Endodermal cell (in vitro differentiated cells): ENCODE measurements around the gene SPACA5. TPM values are rescaled to one million over a fixed set of nuclear protein-coding genes. Genes with fewer than 3 reads are reported as not detected.

Source experiments
- DNase-seq: peaks from one replicate; pipeline ENCODE4 v3.0.0-alpha.2; 2017
- H3K27ac ChIP-seq: 2 replicates; pipeline ENCODE4 v1.5.1; 2013; ENCODE audit warnings: mild to moderate bottlenecking, low read depth, low read length, moderate library complexity
- H3K27me3 ChIP-seq: 2 replicates; pipeline ENCODE4 v1.6.1; 2013; ENCODE audit warnings: mild to moderate bottlenecking, low read length, moderate library complexity; ENCODE audit not compliant: insufficient read depth, control insufficient read depth, poor library complexity, severe bottlenecking
- H3K36me3 ChIP-seq: 2 replicates; pipeline ENCODE4 v1.7.0; 2013; ENCODE audit warnings: mild to moderate bottlenecking, low read length, moderate library complexity; ENCODE audit not compliant: control insufficient read depth, insufficient read depth
- H3K4me1 ChIP-seq: one replicate; pipeline ENCODE4 v1.7.0; 2013; ENCODE audit warnings: low read length; ENCODE audit not compliant: control insufficient read depth, insufficient read depth
- H3K4me3 ChIP-seq: 2 replicates; pipeline ENCODE4 v1.5.1; 2013; ENCODE audit warnings: mild to moderate bottlenecking, low read length, moderate library complexity
- H3K9ac ChIP-seq: 2 replicates; pipeline ENCODE4 v1.6.1; 2013; ENCODE audit warnings: mild to moderate bottlenecking, low read length, moderate library complexity; ENCODE audit not compliant: poor library complexity, severe bottlenecking; ENCODE audit errors: extremely low read depth
- H3K9me3 ChIP-seq: 2 replicates; pipeline ENCODE4 v1.6.1; 2013; ENCODE audit warnings: mild to moderate bottlenecking, low read length, moderate library complexity; ENCODE audit not compliant: control insufficient read depth
- H3K27ac Mint-ChIP-seq: 2 replicates; pipeline ENCODE4 v1.8.0; 2020; ENCODE audit warnings: mixed read lengths
- H3K27me3 Mint-ChIP-seq: 2 replicates; pipeline ENCODE4 v1.8.0; 2021; ENCODE audit warnings: mild to moderate bottlenecking, mixed read lengths; ENCODE audit not compliant: insufficient read depth
- H3K36me3 Mint-ChIP-seq: 2 replicates; pipeline ENCODE4 v1.8.0; 2020; ENCODE audit warnings: low read depth, mixed read lengths
- H3K4me1 Mint-ChIP-seq: 2 replicates; pipeline ENCODE4 v1.8.0; 2020; ENCODE audit warnings: mixed read lengths
- H3K4me3 Mint-ChIP-seq: 2 replicates; pipeline ENCODE4 v1.8.0; 2020; ENCODE audit warnings: mild to moderate bottlenecking, moderate library complexity, mixed read lengths
- H3K9me3 Mint-ChIP-seq: 2 replicates; pipeline ENCODE4 v1.8.0; 2020; ENCODE audit warnings: mild to moderate bottlenecking, mixed read lengths
- WGBS, 2 experiments: methylation state at CpG; one replicate each; pipeline versions ENCODE4 v1.1.5 to v1.1.7; 2013; ENCODE audit warnings: missing lambda C conversion rate in 2 of 2, mixed read lengths in 1 of 2; ENCODE audit not compliant: insufficient coverage in 1 of 2, insufficient read length in 1 of 2; 5-methylcytosine and 5-hydroxymethylcytosine counted together
- total RNA-seq, 2 donors: library from RNA; stranded (reverse); fragmentation: NEBNext Ultra II Directional in 1 of 2; extraction: Animal tissue kit (Norgen Biotek cat#: 25700) in 1 of 2; gene quantifications; 2 replicates in 1 of 2; 3 replicates in 1 of 2; pipeline ENCODE4 v1.2.1, GENCODE V29; 2021
- TF ChIP-seq, protein P1 (sequence below): fragments of 200-600 bp; sonication (generic); conservative IDR thresholded peaks from 2 replicates; pipeline ENCODE4 v1.5.0; 2021; ENCODE audit warnings: antibody characterized with exemption, mild to moderate bottlenecking

Gene SPACA5
- total RNA-seq, 2 donors from 2014 or later = not detected

DNA sequence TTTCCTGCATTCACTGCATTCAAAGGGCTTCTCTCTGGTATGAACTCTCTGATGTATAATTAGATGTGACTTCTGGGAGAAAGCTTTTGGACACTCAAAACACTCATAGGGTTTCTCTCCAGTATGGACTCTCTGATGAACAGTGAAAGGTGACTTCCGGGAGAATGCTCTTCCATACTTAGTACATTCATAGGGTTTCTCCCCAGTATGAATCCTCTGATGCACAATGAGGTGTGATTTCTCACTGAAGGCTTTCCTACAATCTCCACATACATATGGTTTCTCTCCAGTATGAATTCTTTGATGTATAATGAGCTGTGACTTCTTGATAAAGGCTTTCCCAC lies 52.5 kb downstream of the SPACA5 start:
- Mint-ChIP-seq H3K4me1 (no peaks in the 10 kb centered on the region), H3K4me3 (no peak overlapping the region), H3K27ac (no peak overlapping the region), H3K9me3 (peaks cover 82% of the 10 kb centered on the region), H3K36me3 (peaks cover 62% of the 10 kb centered on the region), H3K27me3 (no peaks in the 10 kb centered on the region)
- Histone ChIP-seq H3K9ac (no peak overlapping the region), H3K27ac (no peak overlapping the region), H3K36me3 (peaks cover 57% of the 10 kb centered on the region), H3K9me3 (peaks cover 79% of the 10 kb centered on the region), H3K27me3 (no peaks in the 10 kb centered on the region), H3K4me1 (no peaks in the 10 kb centered on the region), H3K4me3 (no peak overlapping the region)
- DNase-seq = no peak
- WGBS, 2 experiments = 92% methylated on average over 1 of the region's 1 CpG; no CpG with 5 or more reads in 1 of the 2 experiments
- TF ChIP-seq, protein P1, sequence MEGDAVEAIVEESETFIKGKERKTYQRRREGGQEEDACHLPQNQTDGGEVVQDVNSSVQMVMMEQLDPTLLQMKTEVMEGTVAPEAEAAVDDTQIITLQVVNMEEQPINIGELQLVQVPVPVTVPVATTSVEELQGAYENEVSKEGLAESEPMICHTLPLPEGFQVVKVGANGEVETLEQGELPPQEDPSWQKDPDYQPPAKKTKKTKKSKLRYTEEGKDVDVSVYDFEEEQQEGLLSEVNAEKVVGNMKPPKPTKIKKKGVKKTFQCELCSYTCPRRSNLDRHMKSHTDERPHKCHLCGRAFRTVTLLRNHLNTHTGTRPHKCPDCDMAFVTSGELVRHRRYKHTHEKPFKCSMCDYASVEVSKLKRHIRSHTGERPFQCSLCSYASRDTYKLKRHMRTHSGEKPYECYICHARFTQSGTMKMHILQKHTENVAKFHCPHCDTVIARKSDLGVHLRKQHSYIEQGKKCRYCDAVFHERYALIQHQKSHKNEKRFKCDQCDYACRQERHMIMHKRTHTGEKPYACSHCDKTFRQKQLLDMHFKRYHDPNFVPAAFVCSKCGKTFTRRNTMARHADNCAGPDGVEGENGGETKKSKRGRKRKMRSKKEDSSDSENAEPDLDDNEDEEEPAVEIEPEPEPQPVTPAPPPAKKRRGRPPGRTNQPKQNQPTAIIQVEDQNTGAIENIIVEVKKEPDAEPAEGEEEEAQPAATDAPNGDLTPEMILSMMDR = no peak

Other genes with a start within 250 kb of the SPACA5 start
- gene ZNF81, start 170.1 kb upstream of the SPACA5 start, total RNA-seq = 10 to 100 TPM in 1 of 2 donors, 1 to 10 TPM in 1; 9.8 to 12.6 TPM
- 10 to 100 TPM in 1 of 2 donors, 1 to 10 TPM in 1; 5.8 to 10.5 TPM for gene ZNF182, start 3.0 kb upstream of the SPACA5 start, total RNA-seq
- 1 to 10 TPM; 3.1 to 4.2 TPM for gene ZNF630, start 64.7 kb downstream of the SPACA5 start, total RNA-seq
- not detected for gene SPACA5B, start 123.6 kb downstream of the SPACA5 start, total RNA-seq
- gene SSX5, start 189.8 kb downstream of the SPACA5 start, total RNA-seq = not detected
- not detected for gene SSX1, start 248.4 kb downstream of the SPACA5 start, total RNA-seq